ENCODE data around the gene SEC22A.

Gene SEC22A

DNA sequence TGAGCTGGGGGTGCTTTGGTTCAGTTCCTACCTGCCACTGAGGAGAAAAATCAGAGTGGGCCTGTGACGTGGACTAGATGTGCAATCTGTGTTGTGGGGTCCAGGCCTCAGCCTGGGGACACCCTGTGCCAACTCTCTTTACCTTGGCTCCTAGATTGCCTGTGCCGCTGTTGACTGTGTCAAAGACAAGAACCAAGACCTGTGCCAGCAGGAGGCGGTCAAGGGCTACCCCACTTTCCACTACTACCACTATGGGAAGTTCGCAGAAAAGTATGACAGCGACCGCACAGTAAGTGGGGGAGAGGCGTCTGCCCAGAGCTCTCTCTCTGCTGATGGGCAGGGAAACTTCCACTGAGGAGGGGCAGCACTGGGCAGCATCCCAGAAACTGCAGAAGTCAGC is 40.6 kb upstream of the SEC22A start:
- Histone ChIP-seq H3K36me3 (replicated peaks) (peaks cover 28% of the 10 kb centered on the region), H3K9me3 (no peaks in the 10 kb centered on the region), H3K27me3 (ENCODE audit: low read depth) (no peaks in the 10 kb centered on the region), H3K4me3 (no peak overlapping the region), H3K4me1 (no peaks in the 10 kb centered on the region)
- no peak for DNase-seq (ENCODE audit: low spot score in 2 of 2)
- in situ Hi-C loops (cut with MboI; ENCODE audit: low sequenced_read_pairs) = no loop called here

DNA sequence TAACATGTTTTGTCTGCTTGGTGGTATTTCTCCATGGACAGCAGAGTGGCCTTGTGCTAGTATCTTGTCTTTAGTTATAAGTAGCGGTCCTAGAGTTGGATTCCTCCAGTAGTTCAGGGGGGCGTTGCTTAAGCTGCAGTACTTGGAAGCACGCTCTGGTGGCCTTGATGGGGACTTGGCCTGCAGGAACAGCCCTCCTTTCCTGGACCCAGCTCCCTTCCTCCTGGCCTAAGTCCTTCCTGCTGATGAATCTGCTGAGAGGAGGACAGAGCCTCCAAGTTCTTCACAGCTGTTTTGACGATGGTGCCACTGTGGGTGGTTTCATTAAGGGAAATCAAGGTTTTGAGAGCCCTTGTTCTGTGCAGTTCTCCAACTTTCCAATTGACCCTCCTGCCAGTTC is 38.6 kb upstream of the SEC22A start:
- no peaks in the 10 kb centered on the region for H3K4me1 ChIP-seq
- H3K36me3 ChIP-seq (replicated peaks) = peaks cover 26% of the 10 kb centered on the region
- H3K4me3 ChIP-seq = no peak overlapping the region
- no peak for DNase-seq (ENCODE audit: low spot score in 2 of 2)
- H3K27me3 ChIP-seq (ENCODE audit: low read depth) = no peaks in the 10 kb centered on the region
- H3K9me3 ChIP-seq = no peaks in the 10 kb centered on the region
- in situ Hi-C loops (cut with MboI; ENCODE audit: low sequenced_read_pairs) = no loop called here

DNA sequence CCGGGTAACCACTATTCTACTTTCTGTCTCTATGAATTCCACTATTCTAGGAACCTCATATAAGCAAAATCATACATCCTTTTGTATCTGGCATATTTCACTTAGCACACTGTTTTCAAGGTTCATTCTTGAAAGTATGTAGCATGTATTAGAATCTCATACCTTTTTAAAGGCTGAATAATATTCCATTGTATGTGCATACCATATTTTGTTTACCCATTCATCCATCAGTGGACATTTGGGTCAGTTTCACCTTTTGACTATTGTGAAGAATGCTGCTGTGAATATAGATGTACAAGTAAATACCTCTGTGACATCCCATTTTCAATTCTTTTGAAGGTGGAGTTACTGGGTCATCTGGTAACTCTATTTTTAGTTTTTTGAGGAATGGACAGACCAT is 36.6 kb upstream of the SEC22A start:
- in situ Hi-C loops (cut with MboI; ENCODE audit: low sequenced_read_pairs) = no loop called here
- no peaks in the 10 kb centered on the region for H3K9me3 ChIP-seq
- no peak overlapping the region for H3K4me3 ChIP-seq
- H3K36me3 ChIP-seq (replicated peaks) = peaks cover 21% of the 10 kb centered on the region
- no peak for DNase-seq (ENCODE audit: low spot score in 2 of 2)
- H3K27me3 ChIP-seq (ENCODE audit: low read depth) = no peaks in the 10 kb centered on the region
- no peaks in the 10 kb centered on the region for H3K4me1 ChIP-seq

DNA sequence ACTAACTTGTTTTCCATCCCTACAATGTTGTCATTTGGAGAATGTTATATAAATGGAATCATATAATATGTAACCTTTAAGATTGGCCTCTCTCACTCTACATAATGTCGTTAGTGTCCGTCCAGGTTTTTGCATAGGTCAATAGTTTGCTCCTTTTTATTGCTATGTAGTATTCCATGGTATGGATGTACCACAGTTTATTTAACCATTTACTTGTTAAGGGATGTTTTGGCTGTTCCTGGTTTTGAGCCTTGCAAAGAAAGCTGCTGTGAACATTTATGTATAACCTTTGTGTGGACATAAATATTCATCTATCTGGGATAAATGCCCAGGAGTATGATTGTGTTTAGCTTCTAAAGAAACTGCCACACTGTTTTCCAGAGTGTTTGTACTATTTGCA is 34.1 kb upstream of the SEC22A start:
- Histone ChIP-seq H3K36me3 (replicated peaks) (peaks cover 12% of the 10 kb centered on the region), H3K9me3 (no peaks in the 10 kb centered on the region), H3K4me1 (no peaks in the 10 kb centered on the region), H3K4me3 (no peak overlapping the region), H3K27me3 (ENCODE audit: low read depth) (no peaks in the 10 kb centered on the region)
- in situ Hi-C loops (cut with MboI; ENCODE audit: low sequenced_read_pairs) = no loop called here
- no peak for DNase-seq (ENCODE audit: low spot score in 2 of 2)

DNA sequence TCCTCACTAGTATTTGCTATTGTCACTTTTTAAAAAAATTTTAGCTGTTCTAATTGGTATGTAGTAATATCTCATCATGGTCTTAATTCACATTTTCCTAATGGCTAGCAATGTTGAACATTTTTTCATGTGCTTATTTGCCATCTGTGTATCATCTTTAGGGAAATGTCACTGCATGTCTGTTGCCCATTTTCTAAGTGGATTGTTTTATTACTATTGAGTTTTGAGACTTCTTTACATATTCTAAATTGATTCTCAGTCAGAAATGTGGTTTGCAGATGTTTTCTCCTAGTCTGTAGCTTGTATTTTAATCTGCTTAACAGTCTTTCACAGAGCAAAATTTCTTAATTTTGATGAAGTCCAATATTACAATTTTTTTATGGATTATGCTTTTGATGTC is 33.6 kb upstream of the SEC22A start:
- DNase-seq (ENCODE audit: low spot score in 2 of 2) = no peak
- H3K9me3 ChIP-seq = no peaks in the 10 kb centered on the region
- H3K27me3 ChIP-seq (ENCODE audit: low read depth) = no peaks in the 10 kb centered on the region
- no peak overlapping the region for H3K4me3 ChIP-seq
- H3K4me1 ChIP-seq = no peaks in the 10 kb centered on the region
- H3K36me3 ChIP-seq (replicated peaks) = peaks cover 12% of the 10 kb centered on the region
- in situ Hi-C loops (cut with MboI; ENCODE audit: low sequenced_read_pairs) = no loop called here

DNA sequence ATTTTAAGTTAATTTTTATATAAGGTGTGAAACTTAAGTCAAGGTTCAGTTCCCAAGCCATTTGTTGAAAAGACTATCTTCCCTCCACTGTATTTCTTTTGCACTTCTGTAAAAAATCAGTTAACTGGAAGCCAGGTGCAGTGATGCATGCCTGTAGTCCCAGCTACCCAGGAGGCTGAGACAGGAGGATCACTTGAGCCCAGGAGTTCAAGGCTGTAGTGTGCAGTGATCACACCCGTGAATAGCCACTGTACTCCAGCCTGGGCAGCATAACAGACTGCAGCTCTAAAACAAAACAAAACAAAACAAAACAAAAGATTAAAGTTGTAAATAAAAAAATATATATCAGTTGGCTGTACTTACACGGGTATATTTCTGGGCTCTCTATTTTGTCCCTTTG is 33.1 kb upstream of the SEC22A start:
- Histone ChIP-seq H3K27me3 (ENCODE audit: low read depth) (no peaks in the 10 kb centered on the region), H3K36me3 (replicated peaks) (peaks cover 12% of the 10 kb centered on the region), H3K9me3 (no peaks in the 10 kb centered on the region), H3K4me3 (no peak overlapping the region), H3K4me1 (no peaks in the 10 kb centered on the region)
- in situ Hi-C loops (cut with MboI; ENCODE audit: low sequenced_read_pairs) = no loop called here
- DNase-seq (ENCODE audit: low spot score in 2 of 2) = no peak

DNA sequence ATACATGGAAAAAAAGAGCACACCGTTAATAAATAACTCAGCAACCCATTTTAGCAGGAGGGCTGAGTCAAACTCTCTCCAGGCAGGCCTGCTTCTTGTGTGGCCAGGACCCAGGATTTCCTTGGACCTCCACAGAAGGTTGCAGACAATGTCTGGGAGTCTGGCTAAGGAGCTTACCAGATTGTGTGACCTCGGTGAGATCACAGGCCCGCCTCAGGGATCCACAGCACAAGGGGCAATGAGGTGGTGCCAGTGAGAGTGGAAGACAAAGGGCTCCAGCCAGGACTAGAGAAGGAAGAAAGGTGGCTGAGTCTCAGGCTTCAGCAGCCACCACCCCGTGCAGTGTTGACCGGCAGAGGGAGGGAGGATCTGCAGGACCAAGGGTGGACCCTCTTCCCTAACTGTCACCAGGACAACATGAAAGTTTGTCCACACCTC is 32.2 kb upstream of the SEC22A start:
- no peak for DNase-seq (ENCODE audit: low spot score in 2 of 2)
- Histone ChIP-seq H3K36me3 (replicated peaks) (peaks cover 9% of the 10 kb centered on the region), H3K4me1 (no peaks in the 10 kb centered on the region), H3K9me3 (no peaks in the 10 kb centered on the region), H3K27me3 (ENCODE audit: low read depth) (no peaks in the 10 kb centered on the region), H3K4me3 (no peak overlapping the region)
- in situ Hi-C loops (cut with MboI; ENCODE audit: low sequenced_read_pairs) = no loop called here

DNA sequence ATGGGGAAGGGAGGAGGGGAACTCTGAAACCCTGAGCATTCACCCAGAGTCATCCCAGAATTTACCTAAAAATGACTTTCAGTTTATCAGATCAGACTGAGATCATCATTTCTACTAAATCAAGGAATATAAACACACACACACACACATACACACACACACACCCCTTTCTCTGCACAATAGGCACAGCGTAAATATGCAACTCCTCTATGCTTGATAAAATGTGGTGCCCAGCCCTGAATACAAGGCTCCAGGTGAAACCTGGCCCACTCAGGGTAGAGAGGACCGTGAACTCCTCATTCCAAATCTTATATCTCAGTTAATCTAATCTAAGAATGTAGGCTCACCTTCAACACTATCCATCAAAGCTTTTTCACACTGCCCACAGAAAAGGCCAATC is 31.8 kb upstream of the SEC22A start:
- Histone ChIP-seq H3K9me3 (no peaks in the 10 kb centered on the region), H3K4me1 (no peaks in the 10 kb centered on the region)
- in situ Hi-C loops (cut with MboI; ENCODE audit: low sequenced_read_pairs) = no loop called here

DNA sequence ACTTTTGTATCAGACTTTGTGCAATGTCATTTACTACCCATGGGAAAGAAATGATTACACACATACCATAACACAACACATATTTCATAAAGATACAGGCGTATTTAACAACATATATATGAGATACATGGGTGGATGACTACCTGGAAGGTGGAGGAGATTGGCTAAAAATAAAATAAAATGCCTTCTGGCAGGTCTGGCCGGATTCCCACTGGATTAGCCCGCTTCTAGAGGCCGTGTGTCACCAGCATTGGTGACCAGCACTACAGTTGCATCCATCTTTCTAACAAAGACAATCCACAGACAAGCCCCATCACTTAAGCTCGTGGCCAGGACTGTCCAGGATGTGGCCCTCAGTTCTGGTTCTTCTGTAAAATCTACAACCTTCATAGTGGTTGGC is 21.0 kb upstream of the SEC22A start:
- Histone ChIP-seq H3K9me3 (no peaks in the 10 kb centered on the region), H3K4me1 (no peaks in the 10 kb centered on the region), H3K4me3 (no peak overlapping the region), H3K27me3 (ENCODE audit: low read depth) (no peaks in the 10 kb centered on the region), H3K36me3 (replicated peaks) (no peaks in the 10 kb centered on the region)
- in situ Hi-C loops (cut with MboI; ENCODE audit: low sequenced_read_pairs) = no loop called here
- no peak for DNase-seq (ENCODE audit: low spot score in 2 of 2)

More for the DNA sequence above, 31.8 kb upstream of the SEC22A start:
- DNase-seq (ENCODE audit: low spot score in 2 of 2) = no peak
- peaks cover 5% of the 10 kb centered on the region for H3K36me3 ChIP-seq (replicated peaks)
- H3K4me3 ChIP-seq = no peak overlapping the region
- H3K27me3 ChIP-seq (ENCODE audit: low read depth) = no peaks in the 10 kb centered on the region

DNA sequence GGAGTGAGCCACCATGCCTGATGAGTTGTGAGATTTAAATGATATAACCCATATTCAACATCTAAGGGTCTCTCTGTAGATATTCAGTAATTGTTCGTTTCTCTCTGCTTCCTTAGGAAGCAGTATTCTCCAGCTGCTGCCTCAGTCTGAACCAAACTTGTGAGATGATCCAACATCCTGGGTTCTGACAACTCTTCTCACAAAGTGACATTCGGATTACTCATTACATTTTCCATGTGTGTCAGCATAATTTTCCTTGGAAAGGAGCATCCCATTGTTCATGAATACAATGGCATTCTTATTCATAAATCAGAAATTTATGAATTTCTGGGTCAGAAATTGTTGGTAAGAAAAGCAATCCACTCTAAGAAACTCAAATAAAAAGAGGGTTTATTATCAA is 15.0 kb upstream of the SEC22A start:
- Histone ChIP-seq H3K4me1 (no peaks in the 10 kb centered on the region), H3K27me3 (ENCODE audit: low read depth) (no peaks in the 10 kb centered on the region), H3K9me3 (no peaks in the 10 kb centered on the region), H3K4me3 (no peak overlapping the region), H3K36me3 (replicated peaks) (no peaks in the 10 kb centered on the region)
- in situ Hi-C loops (cut with MboI; ENCODE audit: low sequenced_read_pairs) = no loop called here
- no peak for DNase-seq (ENCODE audit: low spot score in 2 of 2)

DNA sequence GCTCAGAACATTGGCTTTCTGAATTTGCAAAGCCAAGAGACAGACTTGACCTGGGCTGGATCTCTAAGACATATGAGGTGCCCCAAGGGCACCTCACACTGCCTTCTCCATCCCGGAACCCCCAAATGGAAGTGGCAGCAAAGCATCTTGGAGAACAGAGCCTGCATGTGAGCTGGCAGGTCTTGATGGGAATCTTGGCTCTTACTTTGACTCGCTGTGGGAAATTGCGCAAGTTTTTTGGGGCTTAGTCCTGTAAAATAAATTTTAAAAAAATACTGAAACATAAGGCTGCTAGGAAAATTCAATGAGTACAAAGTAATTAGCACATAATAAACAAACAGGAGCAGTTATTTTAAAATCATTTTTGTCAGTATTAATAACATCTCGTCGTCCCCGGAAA is 13.7 kb upstream of the SEC22A start:
- Histone ChIP-seq H3K4me1 (no peaks in the 10 kb centered on the region), H3K36me3 (replicated peaks) (no peaks in the 10 kb centered on the region), H3K9me3 (no peaks in the 10 kb centered on the region), H3K27me3 (ENCODE audit: low read depth) (no peaks in the 10 kb centered on the region), H3K4me3 (no peak overlapping the region)
- no peak for DNase-seq (ENCODE audit: low spot score in 2 of 2)
- in situ Hi-C loops (cut with MboI; ENCODE audit: low sequenced_read_pairs) = no loop called here

DNA sequence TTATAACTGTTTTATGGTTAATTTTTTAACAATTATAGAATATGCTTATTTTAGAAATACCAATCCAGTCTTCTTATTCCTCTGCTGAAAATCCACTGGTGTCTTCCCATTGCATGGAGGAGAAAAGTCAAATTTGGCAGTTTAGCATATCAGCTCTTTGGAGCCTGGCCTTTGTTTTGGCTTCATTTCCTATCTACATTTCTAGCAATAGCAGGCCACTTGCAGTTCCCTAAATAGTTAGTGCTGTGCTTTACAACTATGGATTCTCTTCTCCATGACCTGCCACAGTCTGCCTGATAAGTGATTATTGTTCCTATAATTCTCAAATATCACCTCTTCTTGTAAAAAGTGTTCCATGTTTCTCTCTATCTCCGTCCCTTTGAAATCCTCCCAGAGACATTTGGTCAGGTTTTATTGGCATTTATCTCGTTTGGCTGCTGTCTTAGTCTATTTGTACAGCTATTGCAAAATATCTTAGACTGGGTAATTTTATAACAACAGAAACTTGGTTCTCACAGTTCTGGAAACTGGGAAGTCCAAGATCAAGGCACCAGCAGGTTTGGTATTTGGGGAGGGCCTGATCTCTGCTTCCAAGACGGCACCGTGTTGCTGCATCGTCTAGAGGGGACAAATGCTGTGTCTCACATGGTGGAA is 8.2 kb upstream of the SEC22A start:
- H3K4me1 ChIP-seq = no peaks in the 10 kb centered on the region
- in situ Hi-C loops (cut with MboI; ENCODE audit: low sequenced_read_pairs) = no loop called here
- H3K27me3 ChIP-seq (ENCODE audit: low read depth) = no peaks in the 10 kb centered on the region
- no peak overlapping the region for H3K4me3 ChIP-seq
- H3K9me3 ChIP-seq = no peaks in the 10 kb centered on the region
- DNase-seq (ENCODE audit: low spot score in 2 of 2) = no peak
- H3K36me3 ChIP-seq (replicated peaks) = no peaks in the 10 kb centered on the region

DNA sequence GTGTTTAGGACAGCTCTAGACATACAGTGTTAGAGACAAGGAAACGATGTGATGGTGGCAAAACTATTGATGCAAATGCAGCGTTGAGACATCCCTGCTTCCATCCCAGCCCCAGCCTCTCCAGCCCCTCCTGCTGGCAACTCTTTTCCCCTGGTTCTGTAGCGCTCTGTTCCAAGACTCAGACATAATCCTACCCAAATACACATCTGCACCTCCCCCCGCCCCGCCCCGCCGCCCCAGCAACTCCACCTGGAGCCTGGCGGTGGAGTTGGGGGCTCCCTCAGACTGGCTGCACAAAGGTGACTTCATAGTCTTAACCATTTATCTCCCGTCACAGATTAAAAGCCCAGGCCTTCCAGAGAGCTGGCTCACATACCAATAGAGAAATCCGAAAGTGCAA is 7.2 kb upstream of the SEC22A start:
- no peaks in the 10 kb centered on the region for H3K36me3 ChIP-seq (replicated peaks)
- DNase-seq (ENCODE audit: low spot score in 2 of 2) = peak in 1 of 2 experiments; percentile 33
- no peak overlapping the region for H3K4me3 ChIP-seq
- no peaks in the 10 kb centered on the region for H3K9me3 ChIP-seq
- H3K4me1 ChIP-seq = no peaks in the 10 kb centered on the region
- no peaks in the 10 kb centered on the region for H3K27me3 ChIP-seq (ENCODE audit: low read depth)
- in situ Hi-C loops (cut with MboI; ENCODE audit: low sequenced_read_pairs) = no loop called here

DNA sequence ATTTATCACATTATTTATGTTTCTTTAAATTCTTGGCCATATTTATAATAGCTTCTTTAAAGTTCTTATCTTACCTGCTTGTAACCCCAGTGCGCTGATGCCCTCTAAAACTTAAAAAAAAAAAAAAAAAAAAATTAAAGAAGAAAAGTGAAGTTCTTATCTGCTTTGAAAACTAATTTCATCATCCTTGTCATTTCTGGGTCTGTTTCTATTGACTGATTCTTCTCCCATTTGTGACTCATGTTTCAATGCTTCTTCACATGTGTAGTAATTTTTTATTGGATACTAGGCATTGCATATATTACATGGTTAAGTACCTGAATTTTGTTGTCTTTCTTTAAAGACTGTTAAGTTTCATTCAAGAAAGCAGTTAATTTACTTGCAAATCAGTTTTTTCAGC is 3.4 kb upstream of the SEC22A start:
- Histone ChIP-seq H3K27me3 (ENCODE audit: low read depth) (no peaks in the 10 kb centered on the region), H3K36me3 (replicated peaks) (no peaks in the 10 kb centered on the region), H3K4me3 (no peak overlapping the region), H3K4me1 (peaks cover 3% of the 10 kb centered on the region; the same call in 1 of the 2 replicates), H3K9me3 (no peaks in the 10 kb centered on the region)
- in situ Hi-C loops (cut with MboI; ENCODE audit: low sequenced_read_pairs) = no loop called here
- DNase-seq (ENCODE audit: low spot score in 2 of 2) = no peak

DNA sequence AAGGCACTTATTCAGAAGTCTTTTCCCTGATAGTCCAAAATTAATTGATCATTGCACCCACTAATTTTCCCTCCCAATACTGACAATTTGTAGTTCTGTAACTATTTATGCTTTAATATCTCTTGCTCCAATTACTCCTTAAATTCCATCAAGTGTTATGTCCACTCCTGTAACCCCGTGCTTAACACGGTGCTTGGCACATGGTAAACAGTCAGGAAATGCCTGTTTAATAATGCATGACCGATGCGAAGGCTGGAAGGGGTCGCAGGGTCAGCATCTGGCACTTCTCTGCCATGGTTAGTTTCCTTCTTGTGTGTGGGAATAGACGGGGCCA is 553 bp upstream of the SEC22A start:
- DNase-seq (ENCODE audit: low spot score in 2 of 2) = no peak
- H3K9me3 ChIP-seq = no peaks in the 10 kb centered on the region
- H3K27me3 ChIP-seq (ENCODE audit: low read depth) = no peaks in the 10 kb centered on the region
- H3K4me3 ChIP-seq = peak overlapping the region; percentile 96
- H3K36me3 ChIP-seq (replicated peaks) = no peaks in the 10 kb centered on the region; the same call in 1 of the 2 replicates
- H3K4me1 ChIP-seq = peaks cover 3% of the 10 kb centered on the region; the same call in 1 of the 2 replicates
- in situ Hi-C loops (cut with MboI; ENCODE audit: low sequenced_read_pairs) = no loop called here
